SKM-1 (cell line): ENCODE results near the gene PRSS37.
"Not testable (repeated sequence)": the region's sequence is repeated elsewhere in the genome, so short reads cannot be mapped to it uniquely, and the experiment has no call there.

Experiments
- DNase-seq: peaks from one replicate; lab custom pipeline; 2025; ENCODE audit not compliant: unreplicated experiment; lab: John Stamatoyannopoulos, UW

PRSS37 gene, protein sequence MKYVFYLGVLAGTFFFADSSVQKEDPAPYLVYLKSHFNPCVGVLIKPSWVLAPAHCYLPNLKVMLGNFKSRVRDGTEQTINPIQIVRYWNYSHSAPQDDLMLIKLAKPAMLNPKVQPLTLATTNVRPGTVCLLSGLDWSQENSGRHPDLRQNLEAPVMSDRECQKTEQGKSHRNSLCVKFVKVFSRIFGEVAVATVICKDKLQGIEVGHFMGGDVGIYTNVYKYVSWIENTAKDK

GRCh38 chr7:141841385-141841784, at the start of gene PRSS37:
TSS of gene PRSS37 (minus strand) at chr7:141841485. CDS start at chr7:141841049, 436 bp downstream.
- DNase-seq: no peak

DNA sequence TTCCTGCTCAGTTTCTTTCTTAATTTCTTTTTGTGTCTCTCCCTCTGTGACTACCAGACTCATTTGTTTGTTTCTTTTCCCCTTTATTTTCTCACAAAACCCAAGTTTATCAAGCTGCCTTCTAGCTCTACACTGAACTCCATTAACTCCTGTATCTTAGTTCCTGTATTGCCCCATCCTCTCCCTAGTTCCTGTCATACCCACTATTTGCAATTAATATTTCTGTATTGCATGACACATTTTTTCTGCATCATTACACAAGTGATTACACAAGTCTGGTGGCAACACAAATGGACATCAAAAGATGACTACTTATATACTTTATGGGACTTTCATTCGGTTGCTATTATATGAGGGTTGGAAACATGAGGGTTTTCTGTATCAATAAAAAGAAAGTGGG, 48.0 kb upstream of the PRSS37 start:
- no peak for DNase-seq

GRCh38 chr7:141884539-141885225, 43.4 kb upstream of the PRSS37 start:
- no peak for DNase-seq

GRCh38 chr7:141880960-141881359, 39.7 kb upstream of the PRSS37 start:
- DNase-seq: no peak

DNA sequence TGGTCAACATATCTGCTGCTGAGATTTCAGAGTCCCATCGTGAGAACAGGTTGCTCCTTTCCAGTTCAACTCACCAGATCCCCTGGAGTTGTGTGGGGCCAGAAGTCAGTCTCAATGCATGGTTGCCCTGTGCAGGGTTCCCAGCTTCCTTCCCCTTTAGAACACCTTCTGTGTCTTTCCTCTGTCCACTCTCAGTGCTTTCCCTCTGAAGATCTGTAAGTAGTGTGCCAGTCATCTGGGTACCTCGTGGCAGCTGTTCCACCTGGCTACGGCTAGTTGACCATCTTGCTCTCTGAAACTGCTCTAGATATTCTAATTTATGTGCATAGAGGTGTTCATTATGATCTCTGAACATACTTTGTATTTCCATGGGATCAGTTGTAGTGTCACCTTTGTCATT, 36.1 kb upstream of the PRSS37 start:
- DNase-seq: no peak

GRCh38 chr7:141876371-141876770, 35.1 kb upstream of the PRSS37 start:
- no peak for DNase-seq

GRCh38 chr7:141875453-141875852, 34.2 kb upstream of the PRSS37 start:
- no peak for DNase-seq

GRCh38 chr7:141874787-141875186, 33.5 kb upstream of the PRSS37 start:
- DNase-seq: peak; percentile 26

DNA sequence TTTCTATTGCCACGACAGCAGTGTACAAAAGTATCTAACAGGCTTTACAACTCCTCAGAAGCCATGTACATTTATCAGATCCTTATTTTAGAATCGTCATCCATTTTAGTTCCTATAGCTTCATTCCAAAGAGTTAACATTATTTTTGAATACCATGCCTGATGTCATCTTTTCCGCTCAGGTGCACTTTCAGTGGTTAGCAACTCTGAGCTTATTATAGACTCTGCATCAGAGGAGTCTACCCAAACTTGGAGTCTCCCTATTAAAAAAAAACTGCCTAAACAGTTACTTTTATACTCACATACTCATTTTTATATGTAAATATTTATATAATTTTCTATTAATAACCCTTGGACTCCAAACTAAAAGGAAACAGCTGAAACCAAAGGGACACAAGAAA, 31.6 kb upstream of the PRSS37 start:
- no peak for DNase-seq

GRCh38 chr7:141866974-141867373, 25.7 kb upstream of the PRSS37 start:
- DNase-seq: no peak

- peak; percentile 33 for DNase-seq
Observed at GRCh38 chr7:141864765-141865447, 23.6 kb upstream of the PRSS37 start.

DNA sequence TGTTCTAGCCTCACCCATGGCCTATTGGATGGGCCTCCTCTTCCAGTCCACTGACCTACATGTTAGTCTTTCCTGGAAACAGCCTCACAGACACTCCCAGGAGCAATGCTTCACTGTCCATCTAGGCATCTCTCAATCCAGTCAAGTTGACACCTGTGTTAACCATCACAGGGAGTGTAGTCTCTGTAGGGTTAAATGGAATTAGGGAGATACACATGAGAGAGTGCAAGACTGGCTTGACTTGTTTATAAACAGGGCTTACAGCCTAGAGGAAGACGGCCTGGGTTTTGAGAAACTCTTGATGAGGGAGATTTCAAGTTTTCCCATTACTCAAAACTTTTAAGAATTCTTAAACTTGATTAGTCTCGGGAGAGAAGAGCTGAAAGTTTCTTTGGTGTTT, 18.9 kb upstream of the PRSS37 start:
- DNase-seq: no peak

GRCh38 chr7:141847996-141848395, 6.7 kb upstream of the PRSS37 start:
- no peak for DNase-seq

GRCh38 chr7:141844256-141844655, 3.0 kb upstream of the PRSS37 start:
- DNase-seq: no peak

- no peak for DNase-seq
Observed at GRCh38 chr7:141842904-141843303, 1.6 kb upstream of the PRSS37 start.

DNA sequence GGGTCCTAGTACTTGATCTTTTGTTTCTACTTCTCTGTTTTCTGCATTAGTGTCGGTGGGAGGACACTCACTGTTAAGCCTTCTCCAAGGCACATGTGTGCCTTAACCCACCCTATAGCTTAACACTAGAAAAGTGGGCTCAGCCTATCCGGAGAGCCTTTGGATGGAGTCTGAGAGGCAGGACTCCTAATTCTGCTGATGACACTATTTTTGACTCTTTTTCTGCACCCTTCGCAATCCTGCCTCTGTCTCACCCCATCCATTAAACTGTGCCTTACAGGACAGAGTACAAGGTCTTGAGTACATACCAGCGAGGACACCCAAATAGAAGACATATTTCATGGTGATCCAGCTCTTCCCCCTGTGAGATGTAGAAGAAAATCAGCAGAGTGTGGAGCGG, 577 bp downstream of the PRSS37 start:
- DNase-seq: no peak

DNA sequence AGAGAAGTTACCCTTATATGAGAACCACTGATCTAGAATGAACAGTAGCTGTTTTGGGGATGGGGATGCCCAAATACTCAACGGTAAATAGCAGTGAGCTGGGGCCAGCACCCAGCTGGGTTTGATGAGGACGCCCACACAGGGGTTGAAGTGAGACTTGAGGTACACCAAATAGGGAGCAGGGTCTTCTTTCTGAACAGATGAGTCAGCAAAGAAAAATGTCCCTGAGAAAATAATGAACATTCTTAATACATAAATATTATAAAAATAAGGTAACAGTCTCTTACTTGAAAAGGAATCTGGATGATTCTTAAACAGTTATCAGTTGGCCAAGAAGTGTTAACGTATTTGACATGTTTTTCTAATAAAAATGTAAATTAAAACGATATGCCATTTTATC, 2.0 kb downstream of the PRSS37 start:
- no peak for DNase-seq

- DNase-seq: no peak
Observed at GRCh38 chr7:141838581-141838980, 2.7 kb downstream of the PRSS37 start.

GRCh38 chr7:141837683-141838082, 3.6 kb downstream of the PRSS37 start:
- no peak for DNase-seq

- DNase-seq: not testable (repeated sequence)
Observed at GRCh38 chr7:141822432-141822831, 18.9 kb downstream of the PRSS37 start.

DNA sequence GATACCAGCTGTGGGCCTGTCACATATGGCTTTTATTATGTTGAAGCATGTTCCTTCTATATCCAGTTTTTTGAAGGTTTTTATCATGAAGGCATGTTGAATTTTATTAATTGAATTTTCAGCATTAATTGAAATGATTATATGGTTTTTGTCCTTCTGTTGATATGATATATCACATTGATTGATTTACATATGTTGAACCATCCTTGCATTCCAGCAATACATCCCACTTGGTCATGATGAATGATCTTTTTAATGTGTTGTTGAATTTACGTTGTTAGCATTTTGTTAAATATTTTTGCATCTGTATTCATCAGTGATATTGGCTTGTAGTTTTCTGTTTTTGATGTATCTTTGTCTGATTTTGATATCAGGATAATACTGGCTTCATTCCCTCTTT, 21.2 kb downstream of the PRSS37 start:
- DNase-seq: no peak

- DNase-seq: no peak
Observed at GRCh38 chr7:141792526-141792925, 48.8 kb downstream of the PRSS37 start.
